Neural cell (in vitro differentiated cells): ENCODE results near the gene TFB2M.

Experiments
- EZH2 ChIP-seq: fragments of 200-600, 300-800 bp; shearing (Covaris generic), sonication (generic); IDR thresholded peaks from 2 replicates; pipeline ENCODE4 v1.6.1; 2014; ENCODE audit warnings: antibody characterized with exemption, low read length, borderline replicate concordance, mild to moderate bottlenecking; ENCODE audit not compliant: insufficient read depth, poor library complexity, severe bottlenecking
- POLR2AphosphoS5 ChIP-seq: IDR thresholded peaks from 2 replicates; pipeline ENCODE4 v1.6.1; 2012
- TF ChIP-seq, protein P1 (sequence below): fragments of 450-650 bp; IDR thresholded peaks from 2 replicates; pipeline ENCODE4 v1.5.1; 2014; ENCODE audit warnings: antibody characterized with exemption, mild to moderate bottlenecking, moderate library complexity; ENCODE audit not compliant: poor library complexity, severe bottlenecking
- TF ChIP-seq, protein P2 (sequence below): IDR thresholded peaks from 2 replicates; pipeline ENCODE4 v1.6.1; 2012; ENCODE audit warnings: borderline replicate concordance

DNA sequence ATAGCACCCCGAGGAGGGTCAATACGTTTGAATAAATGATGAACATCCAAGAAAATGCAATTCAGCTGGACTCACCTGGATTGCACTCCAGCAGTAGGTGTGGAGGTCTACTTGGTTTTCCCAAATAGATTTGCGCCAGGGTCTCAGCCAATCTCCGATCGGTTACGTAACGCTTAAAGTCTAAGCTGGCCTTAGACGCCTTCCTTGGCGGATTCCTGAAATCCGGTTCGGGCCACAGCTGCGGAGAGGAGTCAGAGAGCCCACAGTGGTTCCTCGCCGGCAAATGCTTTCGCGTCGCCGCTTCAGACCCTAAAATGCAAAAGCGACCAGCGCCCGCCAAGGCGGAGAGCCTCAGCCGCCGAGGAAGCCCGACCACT, 322 bp downstream of the TFB2M start:
- TF ChIP-seq, protein P1, sequence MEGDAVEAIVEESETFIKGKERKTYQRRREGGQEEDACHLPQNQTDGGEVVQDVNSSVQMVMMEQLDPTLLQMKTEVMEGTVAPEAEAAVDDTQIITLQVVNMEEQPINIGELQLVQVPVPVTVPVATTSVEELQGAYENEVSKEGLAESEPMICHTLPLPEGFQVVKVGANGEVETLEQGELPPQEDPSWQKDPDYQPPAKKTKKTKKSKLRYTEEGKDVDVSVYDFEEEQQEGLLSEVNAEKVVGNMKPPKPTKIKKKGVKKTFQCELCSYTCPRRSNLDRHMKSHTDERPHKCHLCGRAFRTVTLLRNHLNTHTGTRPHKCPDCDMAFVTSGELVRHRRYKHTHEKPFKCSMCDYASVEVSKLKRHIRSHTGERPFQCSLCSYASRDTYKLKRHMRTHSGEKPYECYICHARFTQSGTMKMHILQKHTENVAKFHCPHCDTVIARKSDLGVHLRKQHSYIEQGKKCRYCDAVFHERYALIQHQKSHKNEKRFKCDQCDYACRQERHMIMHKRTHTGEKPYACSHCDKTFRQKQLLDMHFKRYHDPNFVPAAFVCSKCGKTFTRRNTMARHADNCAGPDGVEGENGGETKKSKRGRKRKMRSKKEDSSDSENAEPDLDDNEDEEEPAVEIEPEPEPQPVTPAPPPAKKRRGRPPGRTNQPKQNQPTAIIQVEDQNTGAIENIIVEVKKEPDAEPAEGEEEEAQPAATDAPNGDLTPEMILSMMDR: no peak
- TF ChIP-seq, protein P2, sequence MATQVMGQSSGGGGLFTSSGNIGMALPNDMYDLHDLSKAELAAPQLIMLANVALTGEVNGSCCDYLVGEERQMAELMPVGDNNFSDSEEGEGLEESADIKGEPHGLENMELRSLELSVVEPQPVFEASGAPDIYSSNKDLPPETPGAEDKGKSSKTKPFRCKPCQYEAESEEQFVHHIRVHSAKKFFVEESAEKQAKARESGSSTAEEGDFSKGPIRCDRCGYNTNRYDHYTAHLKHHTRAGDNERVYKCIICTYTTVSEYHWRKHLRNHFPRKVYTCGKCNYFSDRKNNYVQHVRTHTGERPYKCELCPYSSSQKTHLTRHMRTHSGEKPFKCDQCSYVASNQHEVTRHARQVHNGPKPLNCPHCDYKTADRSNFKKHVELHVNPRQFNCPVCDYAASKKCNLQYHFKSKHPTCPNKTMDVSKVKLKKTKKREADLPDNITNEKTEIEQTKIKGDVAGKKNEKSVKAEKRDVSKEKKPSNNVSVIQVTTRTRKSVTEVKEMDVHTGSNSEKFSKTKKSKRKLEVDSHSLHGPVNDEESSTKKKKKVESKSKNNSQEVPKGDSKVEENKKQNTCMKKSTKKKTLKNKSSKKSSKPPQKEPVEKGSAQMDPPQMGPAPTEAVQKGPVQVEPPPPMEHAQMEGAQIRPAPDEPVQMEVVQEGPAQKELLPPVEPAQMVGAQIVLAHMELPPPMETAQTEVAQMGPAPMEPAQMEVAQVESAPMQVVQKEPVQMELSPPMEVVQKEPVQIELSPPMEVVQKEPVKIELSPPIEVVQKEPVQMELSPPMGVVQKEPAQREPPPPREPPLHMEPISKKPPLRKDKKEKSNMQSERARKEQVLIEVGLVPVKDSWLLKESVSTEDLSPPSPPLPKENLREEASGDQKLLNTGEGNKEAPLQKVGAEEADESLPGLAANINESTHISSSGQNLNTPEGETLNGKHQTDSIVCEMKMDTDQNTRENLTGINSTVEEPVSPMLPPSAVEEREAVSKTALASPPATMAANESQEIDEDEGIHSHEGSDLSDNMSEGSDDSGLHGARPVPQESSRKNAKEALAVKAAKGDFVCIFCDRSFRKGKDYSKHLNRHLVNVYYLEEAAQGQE: no peak
- TF ChIP-seq POLR2AphosphoS5: no peak
- TF ChIP-seq EZH2: no peak
